Measurements from ENCODE around the gene PRKN.

DNA sequence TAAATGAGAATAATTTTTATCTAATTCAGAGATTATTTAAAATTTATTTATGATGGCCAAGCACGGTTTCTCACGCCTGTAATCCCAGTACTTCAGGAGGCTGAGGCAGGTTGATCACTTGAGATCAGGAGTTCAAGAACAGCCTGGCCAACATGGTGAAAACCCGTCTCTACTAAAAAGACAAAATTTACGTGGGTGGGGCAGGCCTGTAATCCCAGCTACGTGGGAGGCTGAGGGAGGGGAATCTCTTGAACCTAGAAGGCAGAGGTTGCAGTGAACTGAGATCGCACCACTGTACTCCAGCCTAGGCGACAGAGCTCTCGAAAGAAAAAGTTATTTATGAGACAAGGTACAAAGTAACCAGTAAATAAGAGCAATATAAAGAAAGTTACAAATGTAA is 1394.2 kb downstream of the PRKN start:
- TF ChIP-seq, protein P1, sequence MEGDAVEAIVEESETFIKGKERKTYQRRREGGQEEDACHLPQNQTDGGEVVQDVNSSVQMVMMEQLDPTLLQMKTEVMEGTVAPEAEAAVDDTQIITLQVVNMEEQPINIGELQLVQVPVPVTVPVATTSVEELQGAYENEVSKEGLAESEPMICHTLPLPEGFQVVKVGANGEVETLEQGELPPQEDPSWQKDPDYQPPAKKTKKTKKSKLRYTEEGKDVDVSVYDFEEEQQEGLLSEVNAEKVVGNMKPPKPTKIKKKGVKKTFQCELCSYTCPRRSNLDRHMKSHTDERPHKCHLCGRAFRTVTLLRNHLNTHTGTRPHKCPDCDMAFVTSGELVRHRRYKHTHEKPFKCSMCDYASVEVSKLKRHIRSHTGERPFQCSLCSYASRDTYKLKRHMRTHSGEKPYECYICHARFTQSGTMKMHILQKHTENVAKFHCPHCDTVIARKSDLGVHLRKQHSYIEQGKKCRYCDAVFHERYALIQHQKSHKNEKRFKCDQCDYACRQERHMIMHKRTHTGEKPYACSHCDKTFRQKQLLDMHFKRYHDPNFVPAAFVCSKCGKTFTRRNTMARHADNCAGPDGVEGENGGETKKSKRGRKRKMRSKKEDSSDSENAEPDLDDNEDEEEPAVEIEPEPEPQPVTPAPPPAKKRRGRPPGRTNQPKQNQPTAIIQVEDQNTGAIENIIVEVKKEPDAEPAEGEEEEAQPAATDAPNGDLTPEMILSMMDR (IDR thresholded peaks at IDR 0.05) = no peak
- no peak for TF ChIP-seq POLR2A (IDR thresholded peaks at IDR 0.05)
